ENCODE results near the gene CDADC1.

DNA sequence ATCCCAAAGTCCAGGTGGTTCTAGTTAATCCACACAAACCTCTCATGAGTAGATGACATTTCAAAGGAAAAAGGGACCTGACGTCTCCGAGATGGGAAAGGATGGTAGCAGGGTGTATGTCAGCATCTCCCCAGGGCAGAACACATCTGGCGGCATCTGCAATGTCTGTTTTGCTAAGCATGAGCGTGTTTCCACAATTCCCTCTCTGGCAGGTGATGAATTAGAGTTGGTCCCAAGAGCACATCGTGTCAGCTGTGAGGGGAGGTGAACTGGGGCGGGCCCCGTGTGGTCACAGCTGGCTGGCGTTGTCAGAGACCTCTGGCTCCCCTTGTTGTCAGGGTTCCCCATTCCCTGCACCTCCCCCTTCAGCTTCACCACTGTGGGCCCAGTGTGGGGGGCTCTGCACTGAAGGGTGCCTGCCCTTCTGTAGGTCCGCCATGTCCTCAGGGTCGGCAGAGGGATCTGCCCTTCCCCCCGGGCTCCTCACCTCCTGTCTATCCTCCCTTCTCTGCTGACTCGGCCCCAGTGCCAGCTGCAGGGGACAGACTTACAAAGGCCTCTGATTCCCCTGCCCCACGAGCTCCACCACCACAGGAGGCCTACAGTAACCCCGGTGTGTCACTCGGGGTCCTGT lies 58.2 kb downstream of the CDADC1 start:
- TF ChIP-seq, protein P1, sequence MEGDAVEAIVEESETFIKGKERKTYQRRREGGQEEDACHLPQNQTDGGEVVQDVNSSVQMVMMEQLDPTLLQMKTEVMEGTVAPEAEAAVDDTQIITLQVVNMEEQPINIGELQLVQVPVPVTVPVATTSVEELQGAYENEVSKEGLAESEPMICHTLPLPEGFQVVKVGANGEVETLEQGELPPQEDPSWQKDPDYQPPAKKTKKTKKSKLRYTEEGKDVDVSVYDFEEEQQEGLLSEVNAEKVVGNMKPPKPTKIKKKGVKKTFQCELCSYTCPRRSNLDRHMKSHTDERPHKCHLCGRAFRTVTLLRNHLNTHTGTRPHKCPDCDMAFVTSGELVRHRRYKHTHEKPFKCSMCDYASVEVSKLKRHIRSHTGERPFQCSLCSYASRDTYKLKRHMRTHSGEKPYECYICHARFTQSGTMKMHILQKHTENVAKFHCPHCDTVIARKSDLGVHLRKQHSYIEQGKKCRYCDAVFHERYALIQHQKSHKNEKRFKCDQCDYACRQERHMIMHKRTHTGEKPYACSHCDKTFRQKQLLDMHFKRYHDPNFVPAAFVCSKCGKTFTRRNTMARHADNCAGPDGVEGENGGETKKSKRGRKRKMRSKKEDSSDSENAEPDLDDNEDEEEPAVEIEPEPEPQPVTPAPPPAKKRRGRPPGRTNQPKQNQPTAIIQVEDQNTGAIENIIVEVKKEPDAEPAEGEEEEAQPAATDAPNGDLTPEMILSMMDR (IDR thresholded peaks at IDR 0.05), result no peak
- TF ChIP-seq POLR2AphosphoS5 (IDR thresholded peaks at IDR 0.05) (no peak), POLR2A (IDR thresholded peaks at IDR 0.05) (no peak)
